GM13977 (cell line): ENCODE results near the gene KCNG2.

Experiments used
- DNase-seq: peaks from one replicate; pipeline ENCODE4 v3.0.0; 2012; ENCODE audit warnings: low spot score
- in situ Hi-C: fragments of 300-500 bp; cut with MboI; formaldehyde crosslinking; loops from one replicate; pipeline ENCODE4 v1.12.0; 2022; ENCODE audit warnings: low sequenced_read_pairs, low pct_unique_long_range_greater_than_20kb, mixed read lengths, inconsistent platforms; ENCODE audit not compliant: unreplicated experiment
- TF ChIP-seq, protein P1 (sequence below): IDR thresholded peaks from 2 replicates; pipeline ENCODE4 v1.5.1; 2012; ENCODE audit warnings: mild to moderate bottlenecking, control low read depth; ENCODE audit not compliant: insufficient read depth; ENCODE audit errors: extremely low read depth, missing control alignments

Gene KCNG2

DNA sequence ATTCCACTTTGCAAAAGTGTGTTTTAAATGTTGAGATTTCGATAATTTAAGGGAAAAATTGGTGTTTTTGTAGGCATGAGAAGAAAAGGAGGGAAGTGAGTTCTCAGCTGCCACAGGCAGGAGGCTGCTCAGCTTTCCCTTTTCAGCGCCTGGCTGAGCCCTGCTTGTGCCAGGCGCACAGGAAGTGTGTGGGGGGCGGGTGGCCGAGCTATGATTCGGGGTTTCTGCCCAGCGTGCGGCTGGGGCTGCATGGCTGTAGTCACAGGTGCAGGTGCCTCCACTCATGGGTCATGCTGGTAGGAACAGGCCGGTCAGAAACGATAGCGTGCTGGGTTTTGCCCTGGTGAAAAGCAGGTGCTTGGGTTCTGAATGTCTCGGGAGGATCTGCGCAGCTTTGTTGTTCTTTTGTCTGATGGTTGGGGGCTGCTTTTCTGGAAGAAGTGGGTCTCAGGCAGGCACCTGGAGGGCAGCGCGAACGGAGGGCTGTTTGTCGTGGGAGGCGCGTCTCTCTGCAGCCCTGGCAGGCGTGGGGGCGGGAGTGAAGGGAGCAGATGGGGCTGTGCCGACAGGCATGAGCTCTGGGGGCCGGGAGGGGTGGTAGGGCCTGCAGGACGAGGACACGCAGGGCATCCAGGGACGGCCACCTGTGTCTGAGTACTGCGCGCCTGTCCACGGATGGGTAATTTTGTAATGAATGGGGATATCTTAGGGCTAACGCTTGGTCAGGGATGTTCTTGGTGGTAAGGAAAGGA is 2.1 kb downstream of the KCNG2 start:
- in situ Hi-C loops: no loop called here
- TF ChIP-seq, protein P1, sequence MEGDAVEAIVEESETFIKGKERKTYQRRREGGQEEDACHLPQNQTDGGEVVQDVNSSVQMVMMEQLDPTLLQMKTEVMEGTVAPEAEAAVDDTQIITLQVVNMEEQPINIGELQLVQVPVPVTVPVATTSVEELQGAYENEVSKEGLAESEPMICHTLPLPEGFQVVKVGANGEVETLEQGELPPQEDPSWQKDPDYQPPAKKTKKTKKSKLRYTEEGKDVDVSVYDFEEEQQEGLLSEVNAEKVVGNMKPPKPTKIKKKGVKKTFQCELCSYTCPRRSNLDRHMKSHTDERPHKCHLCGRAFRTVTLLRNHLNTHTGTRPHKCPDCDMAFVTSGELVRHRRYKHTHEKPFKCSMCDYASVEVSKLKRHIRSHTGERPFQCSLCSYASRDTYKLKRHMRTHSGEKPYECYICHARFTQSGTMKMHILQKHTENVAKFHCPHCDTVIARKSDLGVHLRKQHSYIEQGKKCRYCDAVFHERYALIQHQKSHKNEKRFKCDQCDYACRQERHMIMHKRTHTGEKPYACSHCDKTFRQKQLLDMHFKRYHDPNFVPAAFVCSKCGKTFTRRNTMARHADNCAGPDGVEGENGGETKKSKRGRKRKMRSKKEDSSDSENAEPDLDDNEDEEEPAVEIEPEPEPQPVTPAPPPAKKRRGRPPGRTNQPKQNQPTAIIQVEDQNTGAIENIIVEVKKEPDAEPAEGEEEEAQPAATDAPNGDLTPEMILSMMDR: no peak
- DNase-seq: no peak

DNA sequence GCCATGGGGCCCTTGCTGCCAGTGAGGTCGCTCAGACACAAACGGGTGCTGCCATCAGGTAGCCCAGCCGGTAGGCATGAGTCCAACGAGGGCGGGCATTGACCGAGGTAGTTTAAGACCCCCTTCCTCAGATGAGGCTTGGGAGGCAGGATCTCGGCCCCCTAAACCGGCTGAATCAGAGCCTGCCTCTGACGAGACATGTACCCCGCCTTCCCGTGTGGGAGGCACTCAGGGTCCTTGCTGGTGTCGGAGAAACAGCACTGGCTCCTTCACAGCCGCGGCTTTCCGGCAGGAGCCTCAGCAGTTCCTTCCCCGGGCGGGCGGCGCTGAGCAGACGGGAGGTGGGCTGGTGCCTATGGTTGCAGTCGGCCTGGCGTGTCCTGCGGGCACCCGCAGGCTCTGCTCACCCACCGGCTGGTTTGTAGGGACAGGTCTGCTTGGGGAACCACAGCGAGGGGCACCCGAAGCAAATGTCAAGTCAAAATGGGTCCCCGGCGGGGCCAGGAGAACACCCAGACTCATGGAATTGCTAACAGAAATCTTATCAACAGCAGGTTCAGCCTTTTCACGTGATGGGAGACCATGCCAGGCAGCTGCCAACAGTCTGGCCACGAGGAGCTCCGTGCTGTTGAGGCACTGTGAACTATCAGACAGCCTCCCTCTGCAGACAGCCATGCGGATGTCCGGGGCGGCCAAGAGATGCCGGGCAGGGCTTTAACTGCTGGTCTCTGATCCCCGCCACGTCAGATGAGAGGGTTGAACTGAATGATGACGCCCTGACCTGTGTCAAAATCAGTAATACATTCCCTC is 2.8 kb downstream of the KCNG2 start:
- in situ Hi-C loops: no loop called here
- TF ChIP-seq, protein P1: no peak
- DNase-seq: no peak

DNA sequence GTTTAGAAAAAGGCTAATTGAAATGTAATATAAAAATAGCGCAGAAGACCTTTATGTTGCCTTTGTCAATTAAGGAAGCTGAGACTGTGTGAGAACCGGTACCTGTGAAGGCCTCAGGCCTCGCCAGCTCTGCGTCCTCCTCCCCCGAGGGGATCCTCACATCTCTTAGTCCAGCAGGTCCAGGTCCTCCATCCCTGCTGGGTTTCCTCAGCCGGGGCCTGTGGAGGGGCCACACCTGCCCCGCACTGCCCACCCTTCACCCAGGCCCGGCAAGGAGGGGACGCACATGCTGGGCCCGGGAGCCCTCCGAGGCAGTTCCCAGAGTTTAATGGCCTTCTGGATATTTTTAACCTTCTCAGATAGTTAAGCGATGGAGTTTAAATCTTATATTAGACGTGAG is 3.5 kb downstream of the KCNG2 start:
- in situ Hi-C loops: no loop called here
- DNase-seq: no peak
- TF ChIP-seq, protein P1: no peak

DNA sequence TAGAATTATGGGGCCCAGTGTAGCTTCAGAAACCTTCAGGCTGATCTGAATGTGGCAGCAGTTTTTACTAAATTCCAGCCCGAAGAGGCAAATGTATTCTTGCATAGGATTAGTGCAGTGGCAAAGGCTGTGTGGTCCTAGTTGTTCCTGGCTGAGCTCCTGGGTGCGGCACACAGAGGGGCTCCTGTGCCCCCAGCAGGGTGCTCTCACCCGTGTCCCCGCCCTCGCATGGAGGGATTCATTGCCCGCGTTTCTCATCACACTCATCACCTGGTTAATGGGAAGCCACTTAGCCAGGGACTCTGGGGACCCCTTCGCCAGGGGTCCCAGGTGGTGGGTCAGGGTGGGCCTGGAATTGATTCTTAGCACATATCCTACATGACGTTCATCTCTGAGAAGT is 3.9 kb downstream of the KCNG2 start:
- in situ Hi-C loops: no loop called here
- TF ChIP-seq, protein P1: no peak
- DNase-seq: no peak

DNA sequence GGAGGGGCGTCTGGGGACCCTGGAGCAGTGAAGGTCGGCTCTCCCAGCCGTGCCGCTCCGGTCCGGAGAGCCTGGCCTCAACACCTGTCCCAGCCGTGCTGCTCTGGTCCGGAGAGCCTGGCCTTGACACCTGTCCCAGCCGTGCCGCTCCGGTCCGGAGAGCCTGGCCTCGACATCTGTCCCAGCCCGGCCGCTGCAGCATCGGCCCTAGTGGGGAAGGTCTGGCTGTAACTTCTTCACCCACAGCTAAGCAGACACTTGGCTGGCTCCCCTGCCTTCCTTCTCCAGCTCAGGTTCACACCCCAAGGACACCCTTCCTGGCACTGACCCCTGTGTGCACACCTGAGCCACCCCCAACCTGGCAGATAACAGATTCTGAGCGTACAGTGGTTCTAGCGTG is 4.6 kb downstream of the KCNG2 start:
- in situ Hi-C loops: no loop called here
- TF ChIP-seq, protein P1: no peak
- DNase-seq: no peak

DNA sequence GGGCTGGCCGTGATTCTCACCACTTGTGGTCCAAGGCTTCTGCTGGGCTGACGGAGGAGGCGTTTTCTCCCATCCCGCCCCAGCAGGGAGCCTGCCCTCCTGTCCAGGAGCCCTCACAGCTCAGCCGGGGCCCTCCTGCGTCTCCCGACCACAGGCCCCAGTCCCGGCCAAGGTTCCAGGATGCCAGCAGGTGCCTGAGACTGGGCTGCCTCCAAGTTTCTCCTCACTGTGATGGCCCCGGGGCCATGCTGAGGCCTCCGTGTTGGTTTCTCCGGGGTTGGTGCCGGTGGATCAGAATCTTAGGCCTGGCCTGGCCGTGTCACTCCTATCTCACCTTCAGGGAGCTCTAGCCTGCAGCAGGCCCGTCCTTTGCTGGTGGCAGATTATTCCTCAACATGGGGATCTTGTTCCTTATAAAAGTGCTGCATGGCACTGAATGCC is 5.9 kb downstream of the KCNG2 start:
- no peak for DNase-seq
- TF ChIP-seq, protein P1: no peak
- in situ Hi-C loops: no loop called here
